Astrocyte (in vitro differentiated cells and primary cell): Measurements from ENCODE around the gene ITPR2.

Experiments
- CTCF ChIP-seq: IDR thresholded peaks from 2 replicates; pipeline ENCODE4 v1.5.1; 2011; ENCODE audit warnings: low read depth, mild to moderate bottlenecking, inconsistent platforms, low read length, moderate library complexity; ENCODE audit not compliant: insufficient read depth
- EZH2 ChIP-seq: IDR thresholded peaks from 2 replicates; pipeline ENCODE4 v1.6.1; 2012; ENCODE audit warnings: mild to moderate bottlenecking, low read length, inconsistent platforms; ENCODE audit not compliant: insufficient read depth

GRCh38 chr12:26800858-26801257 lies 32.1 kb downstream of the ITPR2 start:
- no peak for TF ChIP-seq CTCF
- no peak for TF ChIP-seq EZH2
